ENCODE data around the gene PARD3.

PARD3 gene

DNA sequence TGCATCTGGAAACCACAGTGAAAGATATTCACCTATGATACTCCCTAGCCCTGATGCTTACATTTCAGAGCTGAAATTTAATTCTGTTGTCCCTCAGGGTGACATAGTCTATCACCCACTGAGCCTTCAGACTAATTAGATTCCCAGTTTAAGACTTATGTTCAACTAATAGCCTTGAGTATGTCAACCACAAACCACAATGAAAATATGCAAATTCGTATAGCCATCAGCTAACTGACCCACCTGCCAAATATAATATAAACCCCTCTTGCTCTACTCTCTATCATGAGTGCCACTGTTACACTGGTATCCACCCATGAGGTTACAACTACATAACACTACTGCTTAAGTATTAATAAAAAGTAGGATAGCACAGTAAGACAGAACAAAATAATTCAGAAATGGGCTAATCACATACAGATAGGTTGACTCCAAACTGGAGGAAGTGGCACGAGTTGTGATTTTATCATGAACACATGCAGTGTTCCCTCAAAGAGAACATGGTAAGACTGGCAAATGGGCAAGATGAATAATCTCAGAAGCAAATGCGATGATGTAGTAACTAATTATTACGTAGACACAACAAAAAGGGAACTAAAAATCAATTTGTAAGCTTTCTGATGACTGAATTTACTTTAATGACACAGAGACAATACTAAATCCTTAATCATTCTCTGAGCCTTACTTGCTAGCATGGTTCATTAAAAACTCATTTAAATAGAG is 290.6 kb downstream of the PARD3 start:
- DNase-seq = no peak

DNA sequence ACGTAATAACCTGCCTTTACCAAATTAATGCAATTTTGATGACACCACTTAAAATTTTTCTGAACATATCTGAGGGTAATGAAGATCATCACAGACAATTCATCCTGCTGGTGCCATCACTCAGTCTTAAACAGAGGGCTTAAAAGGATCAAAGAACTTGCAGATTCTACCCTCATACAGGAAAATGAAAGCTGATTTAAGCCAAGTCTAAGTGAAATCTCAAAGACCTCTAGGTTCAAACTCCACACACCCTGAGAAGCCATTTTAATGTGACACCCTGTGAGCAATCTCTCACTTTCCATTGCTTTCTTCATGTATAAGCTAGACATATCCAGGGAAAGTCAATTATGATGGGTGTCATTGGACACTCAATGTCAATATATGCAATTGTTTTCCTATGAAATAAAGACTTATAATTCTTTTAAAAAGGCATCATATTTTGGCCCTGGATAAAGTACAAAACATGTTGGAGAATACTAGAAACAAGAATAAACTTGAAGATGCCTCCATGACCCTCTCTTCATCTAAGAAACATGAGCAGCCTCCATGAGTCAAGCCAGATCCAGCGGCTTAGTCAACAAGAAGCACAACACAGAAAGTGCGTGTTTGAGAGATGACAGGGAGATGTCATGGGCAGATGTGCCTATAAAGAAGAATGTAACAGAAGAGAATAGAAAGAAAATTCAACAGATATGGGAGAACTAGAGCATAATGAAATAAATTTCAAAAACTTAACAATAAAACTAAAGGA is 291.9 kb downstream of the PARD3 start:
- no peak for DNase-seq

DNA sequence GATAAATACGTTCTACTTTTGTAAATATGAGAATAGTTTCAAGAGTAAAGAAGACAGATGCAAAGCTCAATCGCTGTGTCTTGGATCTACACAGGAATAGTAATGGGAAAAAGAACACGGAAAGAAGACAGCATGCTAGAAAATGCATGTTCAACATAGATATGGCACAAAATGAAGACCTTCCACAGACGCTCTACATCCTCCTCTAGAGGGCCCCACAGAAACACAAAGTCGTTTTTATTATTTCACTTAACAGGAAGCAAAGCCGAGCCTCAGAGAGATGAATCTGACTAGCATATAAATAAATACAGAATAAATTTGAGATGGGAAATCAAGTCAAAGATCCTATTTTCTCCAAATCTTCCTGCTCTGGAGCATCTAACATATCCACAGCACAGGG is 292.6 kb downstream of the PARD3 start:
- DNase-seq = peak in 1 of 2 experiments; percentile 2

DNA sequence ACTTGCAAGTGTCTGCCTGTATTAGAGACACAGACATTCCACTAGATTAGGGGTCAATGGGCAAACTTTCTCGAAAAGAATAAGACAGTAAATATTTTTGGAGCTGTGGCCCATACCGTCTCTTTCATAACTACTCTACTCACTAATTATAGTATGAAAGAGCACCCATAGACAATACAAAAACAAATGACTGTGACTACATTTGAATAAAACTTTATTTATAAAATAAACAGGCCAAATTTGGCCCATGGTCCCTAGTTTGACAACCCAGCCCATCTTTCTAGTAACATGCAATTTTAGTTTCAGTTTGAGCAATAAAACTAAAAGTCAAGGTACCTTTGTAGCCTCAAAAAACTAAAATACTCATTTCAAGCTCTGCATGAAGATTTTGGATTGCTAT is 294.6 kb downstream of the PARD3 start:
- no peak for DNase-seq

DNA sequence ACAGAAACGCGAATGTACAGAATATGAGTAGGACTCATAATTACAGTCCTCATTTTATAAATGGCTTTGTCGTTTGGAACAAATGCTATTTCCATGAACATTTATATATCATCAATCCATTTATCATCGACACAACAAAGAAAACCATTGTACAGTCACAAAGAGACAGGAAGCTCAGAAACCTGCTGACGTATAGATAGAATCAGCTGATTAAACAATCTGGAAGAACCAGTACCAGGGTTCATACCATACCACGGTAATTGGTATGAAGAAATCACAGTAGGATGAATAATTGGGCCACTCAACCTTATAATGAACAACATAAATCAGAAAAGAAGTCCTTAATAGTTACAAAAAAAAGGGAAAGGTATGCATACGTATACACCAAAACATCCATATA is 295.0 kb downstream of the PARD3 start:
- DNase-seq = no peak

DNA sequence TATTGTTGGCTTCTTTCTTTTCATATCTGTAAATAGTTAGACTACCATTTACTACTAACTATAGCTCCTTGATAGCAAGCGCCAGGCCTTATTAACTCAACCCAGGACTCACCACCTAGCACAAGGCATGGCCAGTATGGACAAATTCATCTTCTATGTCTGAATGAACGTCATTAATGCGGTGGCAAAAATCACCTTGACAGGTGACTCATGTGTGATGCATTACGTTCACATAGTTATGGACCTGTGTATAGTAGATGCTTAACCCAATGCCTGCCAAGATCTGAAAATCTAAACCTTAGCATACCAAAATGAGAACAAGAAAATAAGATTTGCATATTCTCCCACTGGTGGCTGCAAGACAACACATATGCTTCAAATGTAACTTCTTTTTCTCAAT is 300.8 kb downstream of the PARD3 start:
- DNase-seq = no peak

DNA sequence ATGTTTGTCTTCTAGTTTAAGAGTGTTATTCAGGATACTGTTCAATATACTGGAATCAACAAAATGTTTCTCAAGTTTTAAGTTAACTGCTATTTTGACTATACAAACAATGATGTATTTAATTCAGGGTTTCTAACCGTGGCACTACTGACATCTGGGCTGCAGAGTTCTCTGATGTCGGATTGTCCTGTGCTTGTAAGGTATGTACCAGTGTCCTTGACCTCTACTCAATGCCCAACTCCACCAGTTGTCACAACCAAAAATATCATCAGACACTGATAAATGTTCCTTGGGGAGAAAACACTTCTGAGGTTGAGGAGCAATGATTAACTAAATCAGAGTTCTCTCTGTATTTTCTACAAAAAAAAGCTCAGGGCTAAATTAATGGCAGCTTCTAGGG is 301.5 kb downstream of the PARD3 start:
- DNase-seq = no peak

DNA sequence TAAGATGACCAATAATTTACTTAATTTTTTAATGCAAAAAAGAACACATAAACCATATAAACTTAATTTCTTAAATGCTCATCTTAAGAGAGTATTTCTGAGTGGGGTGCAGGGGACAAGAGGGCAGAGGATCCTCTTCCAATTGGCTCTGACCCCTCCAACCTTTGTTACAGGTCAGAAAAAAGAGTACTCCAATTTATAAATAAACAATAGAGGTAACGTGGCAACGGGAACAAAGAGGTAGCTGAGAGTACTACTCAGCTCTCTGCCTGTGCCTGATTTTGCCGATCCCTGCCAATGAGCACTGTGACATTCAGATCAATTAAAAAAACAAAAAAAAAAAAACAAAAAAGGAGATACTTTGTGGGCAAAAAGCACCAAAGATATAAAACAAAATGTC is 307.9 kb downstream of the PARD3 start:
- DNase-seq = no peak

DNA sequence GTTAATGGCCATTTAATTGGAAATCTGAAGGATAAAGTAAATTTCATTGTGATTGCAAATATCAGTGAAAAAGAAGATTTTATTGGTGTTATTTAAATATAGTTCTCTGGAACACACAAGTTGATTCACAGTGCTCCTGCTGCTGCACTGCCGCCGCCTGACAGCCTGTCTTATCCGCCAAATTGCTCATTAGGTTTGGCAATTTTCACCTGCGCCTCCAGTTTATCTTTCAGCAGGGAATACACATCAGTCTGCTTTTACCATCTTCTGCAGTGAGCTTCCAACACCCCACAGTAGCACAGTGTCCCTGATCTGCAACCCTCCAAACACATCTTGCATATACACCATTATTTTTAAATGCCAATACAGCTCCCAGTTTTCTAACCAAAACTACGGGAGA is 308.3 kb downstream of the PARD3 start:
- DNase-seq = no peak

DNA sequence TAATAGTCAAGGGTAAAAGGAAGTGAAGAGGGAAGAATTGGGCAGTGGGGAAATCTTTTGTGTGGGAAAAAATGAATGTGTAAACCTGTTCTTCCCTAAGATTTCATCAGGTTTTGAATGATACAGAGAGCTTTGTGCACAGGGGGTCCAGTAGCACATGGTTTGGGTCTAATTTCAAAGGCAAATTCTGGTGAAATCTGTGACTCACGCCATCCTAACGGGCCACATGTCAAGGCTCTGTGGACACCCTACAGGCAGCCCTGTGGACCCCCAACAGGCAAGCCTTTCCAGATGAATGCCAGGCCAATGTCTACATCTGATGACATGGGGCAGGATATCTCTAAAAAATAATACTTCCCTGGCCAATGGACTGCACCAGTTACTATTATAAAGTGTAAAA is 309.8 kb downstream of the PARD3 start:
- DNase-seq = no peak

DNA sequence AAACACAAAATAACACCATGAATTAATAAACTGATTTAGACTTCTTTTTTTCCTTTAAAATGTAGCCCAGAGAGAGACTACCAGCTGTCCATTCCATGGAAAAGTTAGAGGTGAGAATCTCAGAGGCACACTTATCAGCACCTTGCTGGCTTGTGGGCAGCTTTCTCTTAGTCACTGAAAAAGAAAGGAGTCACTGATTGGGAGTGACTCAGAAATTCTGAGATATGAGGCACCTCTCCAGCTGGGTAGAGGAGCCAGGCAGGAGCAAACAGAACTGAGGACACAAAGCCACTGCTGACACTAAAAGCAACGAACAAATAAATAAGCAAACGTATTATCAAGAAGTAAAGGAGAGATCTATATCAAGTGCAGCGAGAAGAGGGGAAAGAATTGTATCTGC is 310.6 kb downstream of the PARD3 start:
- no peak for DNase-seq

DNA sequence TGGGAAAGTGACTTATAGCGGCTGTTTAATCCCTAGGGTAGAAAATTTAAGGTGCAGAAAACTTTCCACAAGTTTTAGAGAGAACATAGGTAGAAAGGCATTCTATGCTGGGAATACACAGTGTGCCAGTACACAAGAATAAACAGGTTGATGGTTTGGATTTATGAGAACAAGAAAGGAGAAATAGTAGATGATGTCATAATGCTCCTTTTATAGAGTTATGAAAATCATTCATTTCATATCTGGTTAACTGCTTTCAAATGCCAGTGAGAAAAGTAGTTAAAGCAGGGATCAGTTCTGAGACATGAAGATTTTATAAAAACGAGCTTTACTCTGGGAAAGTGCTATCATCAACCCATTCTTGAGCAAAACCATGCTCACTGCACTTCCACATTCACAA is 311.4 kb downstream of the PARD3 start:
- no peak for DNase-seq

DNA sequence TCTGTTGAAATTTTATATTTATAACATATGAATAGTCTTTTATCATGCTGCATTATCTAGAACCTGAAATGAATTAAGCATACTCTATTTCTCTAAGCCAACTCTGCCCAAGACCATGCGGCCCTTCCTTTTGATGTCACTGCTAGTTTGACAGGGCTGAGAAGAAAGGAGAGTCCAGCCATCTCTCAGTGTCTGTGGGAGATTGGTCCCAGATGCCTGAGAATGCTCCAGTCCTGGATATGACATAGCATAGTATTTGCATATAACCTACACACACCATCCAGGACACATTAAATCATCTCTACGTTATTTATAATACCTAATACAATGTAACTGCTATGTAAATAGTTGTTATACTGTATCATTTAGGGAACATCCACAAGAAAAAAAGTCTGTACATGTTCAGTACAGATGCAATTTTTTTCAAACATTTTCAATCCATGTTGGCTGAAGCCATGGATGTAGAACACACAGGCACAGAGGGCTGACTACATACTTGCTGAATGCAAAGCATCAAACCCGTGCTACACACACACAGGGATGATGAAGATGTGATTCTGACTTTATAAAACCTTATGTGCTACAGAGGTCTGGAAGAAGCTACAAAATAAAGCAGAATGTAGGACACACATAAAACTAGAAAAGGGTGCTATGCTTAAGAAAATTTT is 315.4 kb downstream of the PARD3 start:
- DNase-seq = no peak

DNA sequence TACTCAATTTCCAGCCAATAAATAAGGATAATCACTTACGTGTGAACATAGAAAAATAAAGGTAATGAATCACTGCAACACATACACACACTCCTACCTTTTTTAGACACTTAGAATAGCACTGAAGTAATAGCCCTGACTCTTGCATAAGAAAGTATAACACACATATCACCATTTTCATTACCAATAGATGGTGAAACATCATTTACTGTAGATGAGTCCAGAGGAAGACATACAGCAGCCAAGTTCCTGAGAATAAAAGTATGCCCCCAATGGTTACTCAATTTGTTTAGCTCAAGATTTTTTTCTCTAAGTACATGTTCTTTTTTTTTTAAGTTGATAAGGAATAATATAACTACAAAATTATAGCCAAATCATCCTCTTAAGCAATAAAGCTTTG is 316.3 kb downstream of the PARD3 start:
- DNase-seq = no peak

DNA sequence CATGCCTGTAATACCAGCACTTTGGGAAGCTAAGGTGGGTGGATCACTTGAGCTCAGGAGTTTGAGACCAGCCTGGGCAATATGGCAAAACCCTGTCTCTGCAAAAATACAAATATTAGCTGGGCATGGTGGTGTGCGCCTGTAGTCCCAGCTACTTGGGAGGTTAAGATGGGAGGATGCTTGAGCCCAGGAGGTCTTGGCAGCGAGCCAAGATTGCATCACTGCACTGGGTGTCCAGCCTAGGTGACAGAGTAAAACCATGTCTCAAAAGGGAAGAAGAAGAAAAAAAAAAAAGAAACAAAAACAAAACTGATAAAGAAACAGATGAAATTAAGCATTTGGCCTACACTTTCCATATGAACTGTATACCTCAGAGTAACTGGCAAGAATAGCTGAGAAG is 319.2 kb downstream of the PARD3 start:
- no peak for DNase-seq

DNA sequence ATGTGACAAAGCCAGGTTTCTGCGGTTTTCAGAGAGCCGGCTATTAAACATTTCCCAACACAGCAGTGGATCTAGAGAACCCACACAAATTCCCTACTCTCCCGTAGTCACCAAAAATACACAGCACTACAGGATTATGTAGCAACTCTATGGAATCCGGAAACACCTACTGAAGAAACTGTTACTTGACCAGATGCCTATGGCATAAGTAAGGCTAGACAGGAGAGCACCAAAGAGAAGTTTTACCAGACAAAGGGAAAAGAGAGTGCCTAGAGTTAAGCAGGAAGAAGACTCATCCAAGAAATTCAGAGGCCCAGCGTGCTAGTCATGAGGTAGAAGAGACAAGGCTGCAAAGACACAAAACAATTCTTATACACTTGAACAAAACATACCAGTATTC is 321.1 kb downstream of the PARD3 start:
- no peak for DNase-seq

DNA sequence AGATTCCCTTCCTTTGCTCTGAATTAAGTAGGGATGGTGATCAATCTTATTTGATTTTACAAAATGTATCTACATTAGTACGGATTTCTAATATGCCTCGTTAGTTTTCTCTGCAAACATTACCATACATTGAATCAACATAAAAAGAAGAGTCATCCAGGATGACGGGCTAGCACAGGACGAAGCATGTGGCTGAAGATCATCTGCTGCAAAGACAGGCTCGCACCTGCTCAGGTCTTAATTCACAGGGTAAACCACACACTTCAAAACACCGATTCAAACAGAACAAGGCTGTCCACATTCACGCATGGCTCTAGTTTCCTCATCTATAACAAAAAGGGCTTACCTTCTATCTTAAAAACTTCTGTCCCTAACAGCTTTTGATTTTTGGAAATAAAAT is 323.0 kb downstream of the PARD3 start:
- DNase-seq = no peak

DNA sequence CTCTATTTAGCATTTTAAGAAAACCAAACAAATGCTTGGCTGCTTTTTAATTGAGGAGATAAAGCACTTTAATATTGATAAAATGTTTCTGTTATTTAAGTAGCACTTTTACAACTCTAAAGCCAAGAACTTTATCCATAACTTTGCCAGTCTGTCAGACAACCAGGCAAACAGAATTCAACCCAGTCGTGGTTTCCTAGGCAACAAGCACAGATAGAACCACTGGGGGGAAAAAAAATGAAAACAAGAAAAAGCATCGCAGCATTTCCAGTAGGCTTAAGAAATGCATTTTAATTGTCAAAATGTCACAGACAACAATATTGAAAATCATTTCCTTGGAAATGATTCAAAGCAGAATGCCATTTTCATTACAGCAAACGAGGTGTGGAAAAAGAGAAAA is 323.4 kb downstream of the PARD3 start:
- no peak for DNase-seq

DNA sequence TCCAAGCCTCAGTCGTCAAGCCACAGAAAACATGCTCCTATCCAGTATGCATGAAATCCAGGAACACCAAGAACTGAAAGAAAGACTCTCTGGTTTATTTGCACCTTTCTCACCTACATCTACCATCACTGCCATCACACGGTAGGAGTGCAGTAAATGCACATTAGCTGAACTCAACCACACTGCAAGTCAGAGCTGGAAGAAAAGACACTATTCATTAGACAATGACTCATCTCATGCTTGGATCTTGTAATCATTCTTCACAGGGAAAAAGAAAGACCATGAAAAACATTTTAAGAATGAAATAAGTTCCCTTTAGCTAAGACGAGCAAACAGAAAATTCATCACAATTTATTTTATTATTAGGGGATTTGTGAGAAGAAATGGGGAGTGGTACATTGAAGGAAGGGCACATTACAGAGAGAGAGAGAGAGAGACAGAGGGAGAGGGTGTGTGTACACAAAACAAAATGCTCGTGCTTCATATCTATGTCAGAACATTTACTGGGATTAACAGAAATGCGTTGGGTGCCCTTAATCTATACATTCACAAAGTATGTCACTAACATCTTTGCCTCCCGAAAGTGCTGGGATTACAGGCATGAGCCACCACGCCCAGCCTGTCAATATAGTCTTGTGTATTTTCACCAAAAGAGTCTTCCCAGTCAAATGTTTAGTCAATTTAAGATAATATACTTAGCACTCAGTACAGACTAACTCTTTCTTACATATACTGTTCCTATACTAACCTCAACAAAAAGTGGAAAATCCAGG is 324.9 kb downstream of the PARD3 start:
- DNase-seq = no peak

DNA sequence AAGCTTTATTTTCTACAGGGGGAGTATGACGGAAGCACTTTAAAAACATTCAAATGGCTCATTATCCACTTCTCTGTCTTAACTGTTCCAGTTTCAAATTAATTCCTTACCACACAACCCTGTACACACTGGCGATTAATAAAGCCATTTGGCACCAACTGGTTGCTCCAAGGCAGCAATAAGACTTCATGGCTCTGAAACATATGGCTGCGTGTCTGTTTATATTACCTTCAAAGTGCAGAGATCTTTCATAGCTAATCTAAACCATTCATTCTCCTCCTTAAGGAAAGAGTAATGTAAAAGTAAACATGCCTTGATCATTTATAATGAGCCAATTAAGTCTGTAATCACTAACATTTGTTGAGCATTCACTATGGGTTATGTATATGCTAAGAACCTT is 325.7 kb downstream of the PARD3 start:
- no peak for DNase-seq

DNA sequence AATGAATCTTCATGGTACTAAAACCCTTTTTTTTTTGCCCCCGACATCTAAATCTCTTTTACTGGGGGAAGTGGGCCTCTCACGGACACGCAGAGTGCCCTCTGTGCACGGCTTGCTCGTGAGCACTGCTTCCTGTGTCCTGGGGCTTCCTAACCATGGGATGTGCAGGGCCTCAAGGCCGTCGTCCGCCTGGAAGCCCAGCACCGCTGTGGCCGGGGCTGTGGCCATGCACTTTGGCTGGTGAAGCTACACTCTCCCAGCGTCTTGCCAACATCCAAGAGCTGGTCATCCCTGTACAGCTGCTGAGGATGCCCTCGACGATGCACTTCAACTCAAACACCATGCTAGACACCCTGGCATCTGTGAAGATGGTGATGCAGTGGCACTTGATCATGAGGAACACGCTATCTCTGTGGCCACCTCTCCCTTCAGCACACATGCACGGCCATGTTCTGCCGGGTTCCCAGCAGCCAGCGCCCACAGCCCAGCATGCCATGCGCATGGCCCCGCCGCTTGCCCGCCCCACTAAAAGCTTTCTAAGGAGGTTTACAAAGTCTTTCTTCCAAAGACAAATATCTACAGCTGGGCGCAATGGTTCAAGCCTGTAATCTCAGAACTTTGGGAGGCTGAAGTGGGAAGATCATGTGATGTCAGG is 326.5 kb downstream of the PARD3 start:
- no peak for DNase-seq

DNA sequence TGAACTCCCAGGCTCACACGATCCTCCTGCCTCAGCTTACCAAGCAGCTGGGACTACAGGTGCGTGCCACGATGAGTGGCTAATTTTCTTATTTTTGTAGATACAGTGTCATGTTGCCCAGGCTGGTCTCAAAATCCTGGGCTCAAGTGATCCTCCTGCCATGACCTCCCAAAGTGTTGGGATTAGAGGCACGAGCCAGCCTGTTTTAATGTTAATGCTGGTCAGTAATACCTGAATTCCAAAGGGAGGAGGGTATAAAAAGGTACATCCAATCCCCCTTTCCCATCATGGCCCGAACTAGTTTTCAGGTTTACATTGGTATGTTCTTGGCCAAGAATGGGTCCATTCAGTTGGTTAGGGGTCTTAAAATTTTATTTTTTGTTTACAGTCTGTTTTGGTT is 329.1 kb downstream of the PARD3 start:
- no peak for DNase-seq

DNA sequence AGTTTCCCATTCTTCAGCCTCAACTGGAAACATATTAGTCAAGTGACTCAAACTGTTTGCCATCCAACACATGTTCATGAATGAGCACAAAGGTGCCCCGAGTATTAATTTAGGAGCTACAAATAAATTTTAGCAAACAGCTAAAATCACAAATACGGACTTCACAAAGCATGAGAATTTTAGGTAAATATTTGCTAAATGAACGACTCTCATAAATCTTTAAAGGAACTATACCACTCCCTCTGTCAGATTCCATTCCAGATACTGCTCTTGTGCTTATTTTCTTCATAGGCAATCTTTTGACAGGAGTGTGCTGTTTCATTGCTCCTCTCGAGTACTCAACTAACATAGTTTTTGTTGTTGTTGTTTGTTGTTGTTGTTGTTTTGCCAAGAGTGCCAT is 330.9 kb downstream of the PARD3 start:
- no peak for DNase-seq
